ENCODE data around the gene DNM3.
A peak's percentile ranks its signal among the peaks of the same experiment; 100 is the strongest.

Gene DNM3

GRCh38 chr1:171969813-171970212 is 128.5 kb downstream of the DNM3 start:
- no CpG with 5 or more reads among the region's 3 CpGs for WGBS (ENCODE audit: insufficient coverage)
- Histone ChIP-seq H3K4me1 (ENCODE audit: control extremely low read depth in 1 of 4, control insufficient read depth in 4 of 4, insufficient read depth in 4 of 4, low read length in 3 of 4) (peaks cover 20 to 62% (median 30%) of the 10 kb centered on the region in 4 experiments), H3K27ac (ENCODE audit: insufficient read depth in 1 of 2, low read depth in 1 of 2, low read length in 2 of 2, poor library complexity in 1 of 2, severe bottlenecking in 2 of 2) (peak overlapping the region; percentile 0 to 60), H3K36me3 (ENCODE audit: control insufficient read depth in 4 of 4, insufficient read depth in 4 of 4, low read length in 3 of 4) (no peaks in the 10 kb centered on the region), H3K27me3 (replicated peaks in 2 of 5; ENCODE audit: control insufficient read depth in 4 of 5, insufficient read depth in 5 of 5, low read length in 4 of 5) (no peaks in the 10 kb centered on the region), H3K4me3 (ENCODE audit: control insufficient read depth in 1 of 7, extremely low read depth in 1 of 7, insufficient read depth in 4 of 7, low read depth in 2 of 7, low read length in 6 of 7) (peak overlapping the region in 4 of 7 experiments; percentile 9 to 57 (median 39)), H3K9me3 (ENCODE audit: control extremely low read depth in 1 of 5, control insufficient read depth in 4 of 5, insufficient read depth in 2 of 5, low read depth in 1 of 5, low read length in 4 of 5) (no peaks in the 10 kb centered on the region)
- ChIA-PET POLR2A (interaction anchor here (0.6 to 0.8 kb wide), 2 partner anchors 434 to 967 kb away, joined by 3 read pairs; no protein-coding TSS in a partner anchor), CTCF (interaction anchor here (1.0 to 6.7 kb wide), 6 partner anchors 12 to 325 kb away, joined by 3 to 45 read pairs (median 6); partner anchors contain the start of gene DNM3)
- DNase-seq: peak; percentile 47 to 80 (median 66)

- 95% methylated on average over 3 of the region's 3 CpGs for WGBS (ENCODE audit: insufficient coverage)
Measured at GRCh38 chr1:171972846-171973245, 131.5 kb downstream of the DNM3 start.

GRCh38 chr1:171973421-171973820 is 132.1 kb downstream of the DNM3 start:
- ChIA-PET POLR2A (no interaction called here), CTCF (interaction anchor here (20.6 kb wide), 1 partner anchor 171 kb away, joined by 568 read pairs; no protein-coding TSS in a partner anchor)
- Histone ChIP-seq H3K36me3 (ENCODE audit: control insufficient read depth in 4 of 4, insufficient read depth in 4 of 4, low read length in 3 of 4) (no peaks in the 10 kb centered on the region), H3K27ac (ENCODE audit: insufficient read depth in 1 of 2, low read depth in 1 of 2, low read length in 2 of 2, poor library complexity in 1 of 2, severe bottlenecking in 2 of 2) (no peak overlapping the region), H3K4me3 (ENCODE audit: control insufficient read depth in 1 of 7, extremely low read depth in 1 of 7, insufficient read depth in 4 of 7, low read depth in 2 of 7, low read length in 6 of 7) (no peak overlapping the region), H3K9me3 (ENCODE audit: control extremely low read depth in 1 of 5, control insufficient read depth in 4 of 5, insufficient read depth in 2 of 5, low read depth in 1 of 5, low read length in 4 of 5) (no peaks in the 10 kb centered on the region), H3K27me3 (replicated peaks in 2 of 5; ENCODE audit: control insufficient read depth in 4 of 5, insufficient read depth in 5 of 5, low read length in 4 of 5) (no peaks in the 10 kb centered on the region), H3K4me1 (ENCODE audit: control extremely low read depth in 1 of 4, control insufficient read depth in 4 of 4, insufficient read depth in 4 of 4, low read length in 3 of 4) (peaks cover 14 to 38% (median 23%) of the 10 kb centered on the region in 4 experiments)
- peak in 1 of 3 donors; percentile 23 for DNase-seq

More at GRCh38 chr1:171972846-171973245, 131.5 kb downstream of the DNM3 start:
- Histone ChIP-seq H3K9me3 (ENCODE audit: control extremely low read depth in 1 of 5, control insufficient read depth in 4 of 5, insufficient read depth in 2 of 5, low read depth in 1 of 5, low read length in 4 of 5) (no peaks in the 10 kb centered on the region), H3K4me3 (ENCODE audit: control insufficient read depth in 1 of 7, extremely low read depth in 1 of 7, insufficient read depth in 4 of 7, low read depth in 2 of 7, low read length in 6 of 7) (no peak overlapping the region), H3K4me1 (ENCODE audit: control extremely low read depth in 1 of 4, control insufficient read depth in 4 of 4, insufficient read depth in 4 of 4, low read length in 3 of 4) (peaks cover 18 to 44% (median 26%) of the 10 kb centered on the region in 4 experiments), H3K27me3 (replicated peaks in 2 of 5; ENCODE audit: control insufficient read depth in 4 of 5, insufficient read depth in 5 of 5, low read length in 4 of 5) (no peaks in the 10 kb centered on the region), H3K27ac (ENCODE audit: insufficient read depth in 1 of 2, low read depth in 1 of 2, low read length in 2 of 2, poor library complexity in 1 of 2, severe bottlenecking in 2 of 2) (no peak overlapping the region), H3K36me3 (ENCODE audit: control insufficient read depth in 4 of 4, insufficient read depth in 4 of 4, low read length in 3 of 4) (no peaks in the 10 kb centered on the region)
- ChIA-PET CTCF (interaction anchor here (20.6 kb wide), 1 partner anchor 171 kb away, joined by 568 read pairs; no protein-coding TSS in a partner anchor), POLR2A (no interaction called here)
- DNase-seq: no peak

- ChIA-PET POLR2A (no interaction called here), CTCF (interaction anchor here (0.6 to 20.6 kb wide), 5 partner anchors 13 to 327 kb away, joined by 3 to 568 read pairs (median 3); no protein-coding TSS in a partner anchor)
- no peaks in the 10 kb centered on the region for H3K27me3 ChIP-seq (replicated peaks in 2 of 5; ENCODE audit: control insufficient read depth in 4 of 5, insufficient read depth in 5 of 5, low read length in 4 of 5)
- H3K36me3 ChIP-seq (ENCODE audit: control insufficient read depth in 4 of 4, insufficient read depth in 4 of 4, low read length in 3 of 4): no peaks in the 10 kb centered on the region
- no peak overlapping the region for H3K27ac ChIP-seq (ENCODE audit: insufficient read depth in 1 of 2, low read depth in 1 of 2, low read length in 2 of 2, poor library complexity in 1 of 2, severe bottlenecking in 2 of 2)
- no peaks in the 10 kb centered on the region for H3K9me3 ChIP-seq (ENCODE audit: control extremely low read depth in 1 of 5, control insufficient read depth in 4 of 5, insufficient read depth in 2 of 5, low read depth in 1 of 5, low read length in 4 of 5)
- H3K4me3 ChIP-seq (ENCODE audit: control insufficient read depth in 1 of 7, extremely low read depth in 1 of 7, insufficient read depth in 4 of 7, low read depth in 2 of 7, low read length in 6 of 7): no peak overlapping the region
- peaks cover 0 to 14% (median 0%) of the 10 kb centered on the region in 4 experiments for H3K4me1 ChIP-seq (ENCODE audit: control extremely low read depth in 1 of 4, control insufficient read depth in 4 of 4, insufficient read depth in 4 of 4, low read length in 3 of 4)
- no peak for DNase-seq
Measured at GRCh38 chr1:171981303-171981702, 140.0 kb downstream of the DNM3 start.

GRCh38 chr1:171983584-171983983 is 142.3 kb downstream of the DNM3 start:
- Histone ChIP-seq H3K36me3 (ENCODE audit: control insufficient read depth in 4 of 4, insufficient read depth in 4 of 4, low read length in 3 of 4) (no peaks in the 10 kb centered on the region), H3K4me3 (ENCODE audit: control insufficient read depth in 1 of 7, extremely low read depth in 1 of 7, insufficient read depth in 4 of 7, low read depth in 2 of 7, low read length in 6 of 7) (no peak overlapping the region), H3K9me3 (ENCODE audit: control extremely low read depth in 1 of 5, control insufficient read depth in 4 of 5, insufficient read depth in 2 of 5, low read depth in 1 of 5, low read length in 4 of 5) (no peaks in the 10 kb centered on the region), H3K27me3 (replicated peaks in 2 of 5; ENCODE audit: control insufficient read depth in 4 of 5, insufficient read depth in 5 of 5, low read length in 4 of 5) (no peaks in the 10 kb centered on the region), H3K27ac (ENCODE audit: insufficient read depth in 1 of 2, low read depth in 1 of 2, low read length in 2 of 2, poor library complexity in 1 of 2, severe bottlenecking in 2 of 2) (no peak overlapping the region), H3K4me1 (ENCODE audit: control extremely low read depth in 1 of 4, control insufficient read depth in 4 of 4, insufficient read depth in 4 of 4, low read length in 3 of 4) (peaks cover 0 to 14% (median 0%) of the 10 kb centered on the region in 4 experiments)
- POLR2A ChIA-PET: interaction anchor here (0.5 to 0.6 kb wide), 2 partner anchors 141 to 194 kb away, joined by 3 read pairs; no protein-coding TSS in a partner anchor
- 0% methylated on average over 1 of the region's 1 CpG for WGBS (ENCODE audit: insufficient coverage)
- peak; percentile 44 to 72 (median 67) for DNase-seq
- CTCF ChIA-PET: interaction anchor here (0.7 to 20.6 kb wide), 31 partner anchors 8 to 400 kb away, joined by 3 to 568 read pairs (median 4); partner anchors contain the start of genes DNM3, METTL13 and MYOC

GRCh38 chr1:171984262-171984661 is 143.0 kb downstream of the DNM3 start:
- 93% methylated on average over 7 of the region's 7 CpGs for WGBS (ENCODE audit: insufficient coverage)
- no peak for DNase-seq

GRCh38 chr1:171984850-171985485 is 143.7 kb downstream of the DNM3 start:
- Histone ChIP-seq H3K36me3 (ENCODE audit: control insufficient read depth in 4 of 4, insufficient read depth in 4 of 4, low read length in 3 of 4) (no peaks in the 10 kb centered on the region), H3K4me3 (ENCODE audit: control insufficient read depth in 1 of 7, extremely low read depth in 1 of 7, insufficient read depth in 4 of 7, low read depth in 2 of 7, low read length in 6 of 7) (no peak overlapping the region), H3K27ac (ENCODE audit: insufficient read depth in 1 of 2, low read depth in 1 of 2, low read length in 2 of 2, poor library complexity in 1 of 2, severe bottlenecking in 2 of 2) (no peak overlapping the region), H3K27me3 (replicated peaks in 2 of 5; ENCODE audit: control insufficient read depth in 4 of 5, insufficient read depth in 5 of 5, low read length in 4 of 5) (no peaks in the 10 kb centered on the region), H3K9me3 (ENCODE audit: control extremely low read depth in 1 of 5, control insufficient read depth in 4 of 5, insufficient read depth in 2 of 5, low read depth in 1 of 5, low read length in 4 of 5) (no peaks in the 10 kb centered on the region), H3K4me1 (ENCODE audit: control extremely low read depth in 1 of 4, control insufficient read depth in 4 of 4, insufficient read depth in 4 of 4, low read length in 3 of 4) (peaks cover 0 to 10% (median 0%) of the 10 kb centered on the region in 4 experiments)
- WGBS (ENCODE audit: insufficient coverage): 30% methylated on average over 2 of the region's 3 CpGs
- CTCF ChIA-PET: interaction anchor here (0.7 to 20.6 kb wide), 21 partner anchors 9 to 402 kb away, joined by 3 to 568 read pairs (median 5); no protein-coding TSS in a partner anchor
- POLR2A ChIA-PET: no interaction called here
- peak; percentile 46 to 56 (median 49) for DNase-seq

More at GRCh38 chr1:171984262-171984661, 143.0 kb downstream of the DNM3 start:
- H3K36me3 ChIP-seq (ENCODE audit: control insufficient read depth in 4 of 4, insufficient read depth in 4 of 4, low read length in 3 of 4): no peaks in the 10 kb centered on the region
- ChIA-PET POLR2A (interaction anchor here (0.5 kb wide), 1 partner anchor 142 kb away, joined by 3 read pairs; no protein-coding TSS in a partner anchor), CTCF (interaction anchor here (0.7 to 20.6 kb wide), 33 partner anchors 8 to 401 kb away, joined by 3 to 568 read pairs (median 4); partner anchors contain the start of genes DNM3, METTL13 and MYOC)
- H3K27ac ChIP-seq (ENCODE audit: insufficient read depth in 1 of 2, low read depth in 1 of 2, low read length in 2 of 2, poor library complexity in 1 of 2, severe bottlenecking in 2 of 2): no peak overlapping the region
- no peak overlapping the region for H3K4me3 ChIP-seq (ENCODE audit: control insufficient read depth in 1 of 7, extremely low read depth in 1 of 7, insufficient read depth in 4 of 7, low read depth in 2 of 7, low read length in 6 of 7)
- no peaks in the 10 kb centered on the region for H3K9me3 ChIP-seq (ENCODE audit: control extremely low read depth in 1 of 5, control insufficient read depth in 4 of 5, insufficient read depth in 2 of 5, low read depth in 1 of 5, low read length in 4 of 5)
- H3K27me3 ChIP-seq (replicated peaks in 2 of 5; ENCODE audit: control insufficient read depth in 4 of 5, insufficient read depth in 5 of 5, low read length in 4 of 5): no peaks in the 10 kb centered on the region
- peaks cover 0 to 14% (median 0%) of the 10 kb centered on the region in 4 experiments for H3K4me1 ChIP-seq (ENCODE audit: control extremely low read depth in 1 of 4, control insufficient read depth in 4 of 4, insufficient read depth in 4 of 4, low read length in 3 of 4)

All from common myeloid progenitor, CD34-positive (primary cell).